Panc1 (cell line): Measurements from ENCODE around the gene AGAP1. TPM values are rescaled to one million over a fixed set of nuclear protein-coding genes. Genes with fewer than 3 reads are reported as not detected.

Source experiments
- ATAC-seq: fragments of 200-7000 bp; cut with Tn5 transposase; 2 replicates; pipeline ENCODE4 v1.9.1; 2020; ENCODE audit warnings: mild to moderate bottlenecking, moderate library complexity
- BruUV-seq: library from RNA; stranded (reverse); fragments of 400-500 nt; replicated peaks from 2 replicates; lab custom pipeline; 2021; lab: Mats Ljungman, UMichigan
- CTCF ChIA-PET: fragments of 300-600 bp; sonication (Branson Sonifier 250); formaldehyde crosslinking; loops from one replicate; lab custom pipeline; 2022; ENCODE audit warnings: antibody characterized with exemption; lab: Charles Lee
- POLR2A ChIA-PET: fragments of 300-600 bp; sonication (Branson Sonifier 250); formaldehyde crosslinking; loops from one replicate; lab custom pipeline; 2022; ENCODE audit warnings: antibody characterized with exemption; lab: Charles Lee
- DNase-seq: peaks from one replicate; pipeline ENCODE4 v3.0.0-alpha.2; 2010; ENCODE audit warnings: low read depth, low spot score
- H3K27ac ChIP-seq: 2 replicates; pipeline ENCODE4 v1.5.1; 2011; ENCODE audit warnings: mild to moderate bottlenecking, low read length, inconsistent platforms
- H3K27me3 ChIP-seq: fragments of 200-500 bp; sonication (Bioruptor generic); 2 replicates; pipeline ENCODE4 v1.6.0; 2014; ENCODE audit warnings: low read length, inconsistent platforms; ENCODE audit not compliant: control insufficient read depth, insufficient read depth
- H3K36me3 ChIP-seq: fragments of 200-500 bp; sonication (Bioruptor generic); 2 replicates; pipeline ENCODE4 v1.5.1; 2014; ENCODE audit warnings: inconsistent platforms, mild to moderate bottlenecking, low read length, moderate library complexity; ENCODE audit not compliant: control insufficient read depth, insufficient read depth
- H3K4me1 ChIP-seq: 2 replicates; pipeline ENCODE4 v1.5.1; 2011; ENCODE audit warnings: inconsistent platforms, mild to moderate bottlenecking, low read length, moderate library complexity; ENCODE audit not compliant: control insufficient read depth, insufficient read depth
- H3K4me3 ChIP-seq, 2 experiments: 2 replicates each; pipeline ENCODE4 v1.5.1; 2011 to 2012; ENCODE audit warnings: low read depth in 2 of 2, low read length in 2 of 2, mild to moderate bottlenecking in 2 of 2, inconsistent platforms in 1 of 2, moderate library complexity in 1 of 2
- H3K9me3 ChIP-seq: fragments of 200-500 bp; sonication (Bioruptor generic); 2 replicates; pipeline ENCODE4 v1.5.1; 2014; ENCODE audit warnings: low read depth, mild to moderate bottlenecking, inconsistent platforms, low read length, moderate library complexity; ENCODE audit not compliant: control insufficient read depth, insufficient read depth
- POLR2AphosphoS5 ChIP-seq: IDR thresholded peaks from 2 replicates; pipeline ENCODE4 v1.6.1; 2012; ENCODE audit warnings: mild to moderate bottlenecking, low read depth, low read length, moderate library complexity
- SIN3A ChIP-seq: IDR thresholded peaks from 2 replicates; pipeline ENCODE4 v1.6.1; 2012; ENCODE audit warnings: low read depth, mild to moderate bottlenecking, low read length, moderate library complexity, borderline replicate concordance; ENCODE audit not compliant: insufficient read depth
- TCF7L2 ChIP-seq: IDR thresholded peaks from 2 replicates; pipeline ENCODE4 v1.6.1; 2011; ENCODE audit warnings: mild to moderate bottlenecking, low read depth, low read length, inconsistent platforms
- in situ Hi-C: cut with HindIII; loops from 2 replicates; pipeline ENCODE4 v1.10.0; 2016; ENCODE audit warnings: low sequenced_read_pairs, low pct_unique_long_range_greater_than_20kb
- intact Hi-C: fragments of 100-400 bp; cut with micrococcal nuclease; formaldehyde crosslinking; loops from one replicate; pipeline ENCODE4 v1.10.0; 2022; ENCODE audit not compliant: unreplicated experiment
- total RNA-seq: library from RNA; stranded (reverse); gene quantifications from one replicate; pipeline ENCODE4 v1.2.1, GENCODE V29; 2021; ENCODE audit not compliant: unreplicated experiment
- TF ChIP-seq, protein P1 (sequence below): fragments of 450-650 bp; IDR thresholded peaks from 2 replicates; pipeline ENCODE4 v1.5.1; 2017; ENCODE audit warnings: mild to moderate bottlenecking
- TF ChIP-seq, protein P2 (sequence below), 2 experiments: IDR thresholded peaks; 2 replicates each; pipeline ENCODE4 v1.6.1; 2011 to 2012; ENCODE audit warnings: low read depth in 2 of 2, control low read depth in 1 of 2, low read length in 1 of 2, mild to moderate bottlenecking in 1 of 2, moderate library complexity in 1 of 2; ENCODE audit not compliant: insufficient read depth in 1 of 2

The AGAP1 gene
- total RNA-seq, 1 experiment from 2014 or later, result 38.9 TPM

DNA sequence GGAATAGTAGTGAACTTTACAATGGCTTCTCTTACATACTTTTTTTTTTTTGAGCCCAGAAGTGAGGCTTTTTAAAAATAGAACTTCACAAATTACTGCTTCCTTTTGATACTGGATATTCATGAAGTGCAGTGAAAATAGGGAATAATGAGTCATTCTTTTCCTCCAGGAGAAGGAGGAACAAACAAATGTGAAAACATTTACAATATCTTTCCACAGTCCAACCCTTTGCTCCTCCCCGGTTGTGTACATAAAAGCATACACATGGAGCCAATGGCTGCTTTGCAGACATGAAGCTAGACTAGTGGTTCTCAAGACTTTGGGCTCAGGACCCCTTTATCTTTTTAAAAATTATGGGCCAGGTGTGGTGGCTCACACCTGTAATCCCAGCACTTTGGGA lies 407.4 kb downstream of the AGAP1 start:
- Histone ChIP-seq H3K27ac (no peak overlapping the region), H3K27me3 (no peaks in the 10 kb centered on the region), H3K4me1 (no peaks in the 10 kb centered on the region), H3K4me3 (no peak overlapping the region), H3K36me3 (no peaks in the 10 kb centered on the region), H3K9me3 (no peaks in the 10 kb centered on the region)
- in situ Hi-C loops (no loop called here), intact Hi-C loops (no loop called here)
- BruUV-seq, result no TSS peak
- no peak for TF ChIP-seq TCF7L2
- TF ChIP-seq, protein P1, sequence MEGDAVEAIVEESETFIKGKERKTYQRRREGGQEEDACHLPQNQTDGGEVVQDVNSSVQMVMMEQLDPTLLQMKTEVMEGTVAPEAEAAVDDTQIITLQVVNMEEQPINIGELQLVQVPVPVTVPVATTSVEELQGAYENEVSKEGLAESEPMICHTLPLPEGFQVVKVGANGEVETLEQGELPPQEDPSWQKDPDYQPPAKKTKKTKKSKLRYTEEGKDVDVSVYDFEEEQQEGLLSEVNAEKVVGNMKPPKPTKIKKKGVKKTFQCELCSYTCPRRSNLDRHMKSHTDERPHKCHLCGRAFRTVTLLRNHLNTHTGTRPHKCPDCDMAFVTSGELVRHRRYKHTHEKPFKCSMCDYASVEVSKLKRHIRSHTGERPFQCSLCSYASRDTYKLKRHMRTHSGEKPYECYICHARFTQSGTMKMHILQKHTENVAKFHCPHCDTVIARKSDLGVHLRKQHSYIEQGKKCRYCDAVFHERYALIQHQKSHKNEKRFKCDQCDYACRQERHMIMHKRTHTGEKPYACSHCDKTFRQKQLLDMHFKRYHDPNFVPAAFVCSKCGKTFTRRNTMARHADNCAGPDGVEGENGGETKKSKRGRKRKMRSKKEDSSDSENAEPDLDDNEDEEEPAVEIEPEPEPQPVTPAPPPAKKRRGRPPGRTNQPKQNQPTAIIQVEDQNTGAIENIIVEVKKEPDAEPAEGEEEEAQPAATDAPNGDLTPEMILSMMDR, result no peak
- no peak for TF ChIP-seq SIN3A
- TF ChIP-seq, protein P2, sequence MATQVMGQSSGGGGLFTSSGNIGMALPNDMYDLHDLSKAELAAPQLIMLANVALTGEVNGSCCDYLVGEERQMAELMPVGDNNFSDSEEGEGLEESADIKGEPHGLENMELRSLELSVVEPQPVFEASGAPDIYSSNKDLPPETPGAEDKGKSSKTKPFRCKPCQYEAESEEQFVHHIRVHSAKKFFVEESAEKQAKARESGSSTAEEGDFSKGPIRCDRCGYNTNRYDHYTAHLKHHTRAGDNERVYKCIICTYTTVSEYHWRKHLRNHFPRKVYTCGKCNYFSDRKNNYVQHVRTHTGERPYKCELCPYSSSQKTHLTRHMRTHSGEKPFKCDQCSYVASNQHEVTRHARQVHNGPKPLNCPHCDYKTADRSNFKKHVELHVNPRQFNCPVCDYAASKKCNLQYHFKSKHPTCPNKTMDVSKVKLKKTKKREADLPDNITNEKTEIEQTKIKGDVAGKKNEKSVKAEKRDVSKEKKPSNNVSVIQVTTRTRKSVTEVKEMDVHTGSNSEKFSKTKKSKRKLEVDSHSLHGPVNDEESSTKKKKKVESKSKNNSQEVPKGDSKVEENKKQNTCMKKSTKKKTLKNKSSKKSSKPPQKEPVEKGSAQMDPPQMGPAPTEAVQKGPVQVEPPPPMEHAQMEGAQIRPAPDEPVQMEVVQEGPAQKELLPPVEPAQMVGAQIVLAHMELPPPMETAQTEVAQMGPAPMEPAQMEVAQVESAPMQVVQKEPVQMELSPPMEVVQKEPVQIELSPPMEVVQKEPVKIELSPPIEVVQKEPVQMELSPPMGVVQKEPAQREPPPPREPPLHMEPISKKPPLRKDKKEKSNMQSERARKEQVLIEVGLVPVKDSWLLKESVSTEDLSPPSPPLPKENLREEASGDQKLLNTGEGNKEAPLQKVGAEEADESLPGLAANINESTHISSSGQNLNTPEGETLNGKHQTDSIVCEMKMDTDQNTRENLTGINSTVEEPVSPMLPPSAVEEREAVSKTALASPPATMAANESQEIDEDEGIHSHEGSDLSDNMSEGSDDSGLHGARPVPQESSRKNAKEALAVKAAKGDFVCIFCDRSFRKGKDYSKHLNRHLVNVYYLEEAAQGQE (IDR thresholded peaks at IDR 0.05; ENCODE audit: insufficient read depth in 1 of 2, low read depth in 2 of 2, low read length in 1 of 2), result no peak
- ATAC-seq (no peak), DNase-seq (no peak)
- ChIA-PET CTCF (no interaction called here), POLR2A (no interaction called here)

DNA sequence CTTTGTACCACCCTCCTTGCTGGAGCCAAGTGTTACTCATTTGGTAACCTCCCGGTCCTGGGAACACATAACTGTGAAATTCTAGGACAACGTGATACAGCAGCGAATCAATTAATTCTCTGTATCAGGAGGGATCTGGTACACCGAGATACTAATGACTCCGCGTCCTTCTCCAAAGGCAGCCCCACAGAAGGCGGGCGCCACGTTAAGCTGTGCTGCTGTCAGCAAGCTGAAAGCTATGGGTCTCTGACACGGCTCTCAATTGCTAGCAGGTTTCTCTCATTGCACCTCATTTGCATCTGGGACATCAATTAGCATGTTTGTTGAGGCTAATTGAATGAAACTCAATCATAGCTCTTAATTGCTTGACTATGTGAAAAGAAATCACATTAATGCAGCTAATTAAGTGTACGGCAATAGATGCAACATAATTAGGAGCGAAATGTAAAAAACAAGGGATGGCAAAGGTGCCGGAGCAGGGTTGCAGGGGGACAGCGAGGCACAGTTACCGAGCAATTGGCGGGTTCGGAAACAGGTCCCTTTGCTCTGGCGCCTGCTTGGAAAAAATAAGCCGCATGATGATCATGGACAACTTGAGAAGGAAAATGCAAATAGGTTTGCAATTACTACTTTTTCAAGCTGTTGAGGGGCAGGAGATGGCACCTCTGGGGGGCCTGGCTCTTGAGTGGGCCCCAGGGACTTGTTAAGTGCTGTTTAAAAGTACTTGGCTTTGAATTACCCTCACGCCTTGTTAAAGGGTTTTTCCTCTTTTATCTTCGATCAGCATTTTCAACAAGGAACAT lies 410.1 kb downstream of the AGAP1 start:
- BruUV-seq, result no TSS peak
- intact Hi-C loops, result no loop called here
- DNase-seq (no peak), ATAC-seq (no peak)
- in situ Hi-C loops, result no loop called here
- Histone ChIP-seq H3K4me1 (no peaks in the 10 kb centered on the region), H3K27ac (no peak overlapping the region), H3K36me3 (no peaks in the 10 kb centered on the region), H3K4me3 (no peak overlapping the region), H3K27me3 (no peaks in the 10 kb centered on the region), H3K9me3 (no peaks in the 10 kb centered on the region)
- TF ChIP-seq, protein P1, result no peak
- TF ChIP-seq POLR2AphosphoS5, result no peak
- TF ChIP-seq, protein P2 (IDR thresholded peaks at IDR 0.05; ENCODE audit: insufficient read depth in 1 of 2, low read depth in 2 of 2, low read length in 1 of 2), result no peak
- no peak for TF ChIP-seq SIN3A
- no peak for TF ChIP-seq TCF7L2
- ChIA-PET POLR2A (no interaction called here), CTCF (no interaction called here)
